ENCODE measurements around the gene KMT2A. TPM values are rescaled to one million over a fixed set of nuclear protein-coding genes. Genes with fewer than 3 reads are reported as not detected.

The KMT2A gene
- total RNA-seq, 2 donors from 2014 or later, result 33.8 to 45.1 TPM

DNA sequence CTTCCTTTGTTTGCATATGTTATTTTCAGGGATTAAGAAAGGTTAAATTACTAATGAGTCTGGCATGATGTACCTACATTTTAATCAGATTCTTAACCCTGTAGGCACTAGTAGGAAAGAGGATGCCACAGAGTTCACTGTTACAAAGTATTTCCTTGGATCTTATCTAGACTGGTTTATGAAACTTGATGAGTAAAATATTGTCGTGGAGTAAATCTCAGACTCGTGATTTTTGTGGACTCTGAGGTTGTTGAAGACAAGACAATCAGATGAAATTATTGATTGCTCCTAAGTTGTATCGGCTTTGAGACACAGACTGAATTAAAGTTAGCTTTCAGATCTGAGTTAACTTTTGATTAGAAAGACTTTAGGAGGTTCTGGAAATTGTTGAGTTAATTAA lies 6.0 kb downstream of the KMT2A start:
- TF ChIP-seq, protein P1, sequence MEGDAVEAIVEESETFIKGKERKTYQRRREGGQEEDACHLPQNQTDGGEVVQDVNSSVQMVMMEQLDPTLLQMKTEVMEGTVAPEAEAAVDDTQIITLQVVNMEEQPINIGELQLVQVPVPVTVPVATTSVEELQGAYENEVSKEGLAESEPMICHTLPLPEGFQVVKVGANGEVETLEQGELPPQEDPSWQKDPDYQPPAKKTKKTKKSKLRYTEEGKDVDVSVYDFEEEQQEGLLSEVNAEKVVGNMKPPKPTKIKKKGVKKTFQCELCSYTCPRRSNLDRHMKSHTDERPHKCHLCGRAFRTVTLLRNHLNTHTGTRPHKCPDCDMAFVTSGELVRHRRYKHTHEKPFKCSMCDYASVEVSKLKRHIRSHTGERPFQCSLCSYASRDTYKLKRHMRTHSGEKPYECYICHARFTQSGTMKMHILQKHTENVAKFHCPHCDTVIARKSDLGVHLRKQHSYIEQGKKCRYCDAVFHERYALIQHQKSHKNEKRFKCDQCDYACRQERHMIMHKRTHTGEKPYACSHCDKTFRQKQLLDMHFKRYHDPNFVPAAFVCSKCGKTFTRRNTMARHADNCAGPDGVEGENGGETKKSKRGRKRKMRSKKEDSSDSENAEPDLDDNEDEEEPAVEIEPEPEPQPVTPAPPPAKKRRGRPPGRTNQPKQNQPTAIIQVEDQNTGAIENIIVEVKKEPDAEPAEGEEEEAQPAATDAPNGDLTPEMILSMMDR (IDR thresholded peaks at IDR 0.05), result no peak
- peaks cover 9% of the 10 kb centered on the region for H3K4me1 ChIP-seq
- intact Hi-C loops (cut with DNase I), result no loop called here
- no peak for DNase-seq
- no peak overlapping the region for H3K27ac ChIP-seq
- H3K36me3 ChIP-seq, result no peaks in the 10 kb centered on the region
- no peak overlapping the region for H3K4me3 ChIP-seq
- no peaks in the 10 kb centered on the region for H3K9me3 ChIP-seq
- no peak overlapping the region for H3K9ac ChIP-seq (ENCODE audit: low read depth in 2 of 2, low read length in 2 of 2)
- no peaks in the 10 kb centered on the region for H3K27me3 ChIP-seq

DNA sequence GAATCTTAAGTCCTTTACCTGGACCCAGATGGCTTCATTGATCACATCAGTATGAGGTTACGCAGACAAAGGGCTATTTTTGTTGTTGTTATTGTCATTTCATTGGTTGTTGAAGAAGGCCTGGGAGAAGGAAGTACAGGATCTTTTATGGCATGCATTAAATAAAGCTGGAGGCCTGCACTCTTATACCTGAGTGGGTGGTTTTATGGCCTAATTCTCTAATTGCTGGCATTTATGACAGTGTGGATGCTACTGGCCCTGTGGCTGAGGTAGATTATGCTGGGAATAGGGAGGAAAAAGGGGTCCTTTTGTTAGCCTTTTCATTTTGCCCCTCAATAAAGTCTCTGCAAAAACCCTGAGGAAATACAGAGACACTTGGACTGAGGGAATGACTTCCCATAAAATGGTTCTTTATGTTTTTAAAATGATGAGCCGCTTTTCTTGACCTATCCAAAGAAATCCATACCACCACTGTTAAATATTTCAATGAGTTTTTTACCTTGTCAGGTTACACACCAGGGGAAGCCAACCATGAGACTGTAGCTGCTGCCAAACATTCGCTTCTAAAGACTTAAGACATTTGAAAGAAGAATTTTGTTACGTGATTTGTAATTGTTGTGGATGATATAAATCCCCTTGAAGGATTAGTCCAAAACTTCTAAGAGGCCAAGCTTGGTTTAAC lies 6.8 kb downstream of the KMT2A start:
- Histone ChIP-seq H3K36me3 (no peaks in the 10 kb centered on the region), H3K27me3 (no peaks in the 10 kb centered on the region), H3K4me3 (no peak overlapping the region), H3K9me3 (no peaks in the 10 kb centered on the region), H3K27ac (no peak overlapping the region), H3K9ac (ENCODE audit: low read depth in 2 of 2, low read length in 2 of 2) (peak overlapping the region in 1 of 2 donors; percentile 7), H3K4me1 (peaks cover 9% of the 10 kb centered on the region)
- TF ChIP-seq, protein P1 (IDR thresholded peaks at IDR 0.05), result no peak
- intact Hi-C loops (cut with DNase I), result no loop called here
- DNase-seq, result no peak

DNA sequence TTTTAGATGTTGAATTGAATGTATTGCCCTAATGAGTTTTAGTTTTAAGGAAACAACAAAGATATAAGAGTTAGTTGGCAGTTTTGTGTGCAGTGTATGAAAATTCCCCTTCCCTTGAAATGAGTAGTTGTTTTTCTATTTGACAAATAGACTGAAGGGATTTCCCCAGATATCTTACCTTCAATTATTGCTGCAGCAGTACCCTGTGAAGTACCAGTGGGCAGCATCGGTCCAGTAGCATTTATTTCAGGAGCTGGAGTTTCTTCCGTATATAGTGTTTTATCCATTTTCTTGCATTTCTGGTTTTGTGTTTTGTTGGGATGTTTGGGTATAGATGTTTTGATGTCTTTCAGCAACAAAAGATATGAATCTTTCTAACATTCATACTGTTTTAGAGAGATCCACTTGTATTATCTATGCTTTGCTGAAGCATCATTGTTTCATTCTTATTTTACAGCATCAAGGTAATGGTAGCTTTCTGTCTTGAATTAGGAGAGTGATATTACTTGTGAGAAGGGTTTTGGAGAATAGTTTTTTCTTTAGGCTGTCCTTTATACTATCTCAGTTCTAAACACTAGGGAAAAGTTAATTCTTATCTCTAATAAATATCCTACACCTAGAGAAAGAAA lies 7.4 kb downstream of the KMT2A start:
- H3K9me3 ChIP-seq, result no peaks in the 10 kb centered on the region
- no peaks in the 10 kb centered on the region for H3K36me3 ChIP-seq
- H3K4me1 ChIP-seq, result peaks cover 9% of the 10 kb centered on the region
- H3K9ac ChIP-seq (ENCODE audit: low read depth in 2 of 2, low read length in 2 of 2), result peak overlapping the region in 1 of 2 donors; percentile 7
- no peak overlapping the region for H3K27ac ChIP-seq
- TF ChIP-seq, protein P1 (IDR thresholded peaks at IDR 0.05), result no peak
- no peak overlapping the region for H3K4me3 ChIP-seq
- DNase-seq, result no peak
- H3K27me3 ChIP-seq, result no peaks in the 10 kb centered on the region
- intact Hi-C loops (cut with DNase I), result no loop called here

DNA sequence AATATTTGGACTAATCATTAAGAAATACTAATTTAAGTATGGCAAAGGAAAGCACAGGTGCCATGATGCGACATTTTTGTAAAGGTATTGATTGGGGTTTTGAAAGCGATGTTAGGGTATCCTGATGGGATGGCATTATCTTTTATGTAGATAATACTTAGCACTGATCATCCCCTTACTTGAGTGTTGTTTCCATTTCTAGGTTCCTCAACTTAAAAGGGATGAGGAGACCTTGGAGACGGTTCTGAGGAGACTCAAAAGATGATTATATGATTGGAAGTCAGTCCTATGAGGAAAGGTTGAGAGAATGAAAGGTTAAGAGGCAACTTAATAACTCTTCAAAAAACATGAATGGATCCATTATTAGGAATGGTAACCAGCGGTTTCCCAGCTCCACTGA lies 11.1 kb downstream of the KMT2A start:
- intact Hi-C loops (cut with DNase I), result no loop called here
- no peak for DNase-seq
- Histone ChIP-seq H3K4me3 (no peak overlapping the region), H3K27ac (no peak overlapping the region), H3K36me3 (no peaks in the 10 kb centered on the region), H3K27me3 (no peaks in the 10 kb centered on the region), H3K9ac (ENCODE audit: low read depth in 2 of 2, low read length in 2 of 2) (no peak overlapping the region), H3K4me1 (peaks cover 6% of the 10 kb centered on the region), H3K9me3 (no peaks in the 10 kb centered on the region)
- TF ChIP-seq, protein P1 (IDR thresholded peaks at IDR 0.05), result no peak

DNA sequence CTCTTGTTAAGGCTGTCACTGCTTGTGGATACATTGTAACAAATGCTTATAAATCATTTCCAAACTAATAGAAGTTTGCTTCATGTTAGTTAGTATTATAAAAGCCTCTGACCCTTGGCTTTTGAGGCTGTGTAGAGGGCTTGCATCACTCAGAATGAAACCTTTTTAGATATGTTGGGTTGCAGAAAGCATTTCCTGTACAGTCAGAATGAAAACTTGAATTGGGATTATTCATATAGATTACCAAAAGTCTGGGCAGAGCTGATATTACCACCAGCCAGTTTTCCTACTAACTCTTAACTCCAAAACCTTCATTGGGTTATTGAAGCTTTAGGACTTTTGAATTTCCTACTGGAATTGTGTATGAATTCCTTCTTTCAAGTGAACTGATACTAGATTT lies 12.0 kb downstream of the KMT2A start:
- no peaks in the 10 kb centered on the region for H3K9me3 ChIP-seq
- TF ChIP-seq, protein P1 (IDR thresholded peaks at IDR 0.05), result no peak
- no peak overlapping the region for H3K4me3 ChIP-seq
- H3K27me3 ChIP-seq, result no peaks in the 10 kb centered on the region
- DNase-seq, result no peak
- H3K27ac ChIP-seq, result no peak overlapping the region
- no peaks in the 10 kb centered on the region for H3K4me1 ChIP-seq
- intact Hi-C loops (cut with DNase I), result no loop called here
- H3K36me3 ChIP-seq, result no peaks in the 10 kb centered on the region
- H3K9ac ChIP-seq (ENCODE audit: low read depth in 2 of 2, low read length in 2 of 2), result no peak overlapping the region
